ENCODE measurements around the gene PGM2. TPM values are rescaled to one million over a fixed set of nuclear protein-coding genes. Genes with fewer than 3 reads are reported as not detected.

The PGM2 gene
- total RNA-seq, 2 donors from 2014 or later, result 21.5 to 25.1 TPM

DNA sequence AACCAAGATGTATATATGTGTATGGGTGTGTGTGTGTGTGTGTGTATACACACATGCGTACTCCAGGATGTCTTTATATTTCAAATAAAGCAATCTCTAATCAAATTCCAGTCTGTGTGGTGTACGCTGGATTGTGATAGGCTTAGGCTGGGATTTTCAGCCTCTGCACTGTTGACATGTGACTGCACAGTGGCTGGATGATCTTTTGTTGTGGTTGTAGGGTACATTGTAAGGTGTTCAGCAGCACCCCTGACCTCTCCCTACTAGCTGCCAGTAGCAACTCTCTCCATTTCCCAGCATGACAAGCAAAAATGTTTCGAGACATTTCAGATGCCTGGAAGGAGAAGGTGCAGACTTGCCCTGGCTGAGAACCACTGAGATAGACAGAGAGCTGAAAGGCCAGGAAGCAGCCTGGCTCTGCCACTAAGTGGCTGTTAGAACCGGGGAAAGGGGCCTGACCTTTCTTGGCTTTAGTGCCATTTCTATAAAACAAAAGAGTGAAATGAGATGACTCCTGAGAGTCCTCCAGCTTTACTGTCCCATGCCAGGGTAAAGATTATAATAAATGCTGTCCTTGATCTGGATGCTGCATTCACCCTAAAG is 10.5 kb downstream of the PGM2 start:
- peaks cover 49% of the 10 kb centered on the region for H3K36me3 ChIP-seq (ENCODE audit: control insufficient read depth, insufficient read depth, low read length)
- WGBS, 2 experiments (ENCODE audit: insufficient coverage in 1 of 2, insufficient read length in 1 of 2), result 98 to 100% methylated on average over 2 to 4 of the region's 4 CpGs
- TF ChIP-seq, protein P1, sequence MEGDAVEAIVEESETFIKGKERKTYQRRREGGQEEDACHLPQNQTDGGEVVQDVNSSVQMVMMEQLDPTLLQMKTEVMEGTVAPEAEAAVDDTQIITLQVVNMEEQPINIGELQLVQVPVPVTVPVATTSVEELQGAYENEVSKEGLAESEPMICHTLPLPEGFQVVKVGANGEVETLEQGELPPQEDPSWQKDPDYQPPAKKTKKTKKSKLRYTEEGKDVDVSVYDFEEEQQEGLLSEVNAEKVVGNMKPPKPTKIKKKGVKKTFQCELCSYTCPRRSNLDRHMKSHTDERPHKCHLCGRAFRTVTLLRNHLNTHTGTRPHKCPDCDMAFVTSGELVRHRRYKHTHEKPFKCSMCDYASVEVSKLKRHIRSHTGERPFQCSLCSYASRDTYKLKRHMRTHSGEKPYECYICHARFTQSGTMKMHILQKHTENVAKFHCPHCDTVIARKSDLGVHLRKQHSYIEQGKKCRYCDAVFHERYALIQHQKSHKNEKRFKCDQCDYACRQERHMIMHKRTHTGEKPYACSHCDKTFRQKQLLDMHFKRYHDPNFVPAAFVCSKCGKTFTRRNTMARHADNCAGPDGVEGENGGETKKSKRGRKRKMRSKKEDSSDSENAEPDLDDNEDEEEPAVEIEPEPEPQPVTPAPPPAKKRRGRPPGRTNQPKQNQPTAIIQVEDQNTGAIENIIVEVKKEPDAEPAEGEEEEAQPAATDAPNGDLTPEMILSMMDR (conservative IDR thresholded peaks at IDR 0.05), result no peak
- Mint-ChIP-seq H3K9me3 (no peaks in the 10 kb centered on the region), H3K4me1 (no peaks in the 10 kb centered on the region), H3K27ac (no peak overlapping the region), H3K4me3 (no peak overlapping the region), H3K36me3 (ENCODE audit: low read depth) (peaks cover 37% of the 10 kb centered on the region), H3K27me3 (ENCODE audit: insufficient read depth) (no peaks in the 10 kb centered on the region)
- no peak overlapping the region for H3K4me3 ChIP-seq (ENCODE audit: low read length)
- H3K9me3 ChIP-seq (ENCODE audit: control insufficient read depth, low read length), result no peaks in the 10 kb centered on the region
- no peak overlapping the region for H3K27ac ChIP-seq (ENCODE audit: low read depth, low read length)
- H3K9ac ChIP-seq (ENCODE audit: extremely low read depth, low read length, poor library complexity, severe bottlenecking), result no peak overlapping the region
- no peaks in the 10 kb centered on the region for H3K4me1 ChIP-seq (ENCODE audit: control insufficient read depth, insufficient read depth, low read length)
- H3K27me3 ChIP-seq (ENCODE audit: control insufficient read depth, insufficient read depth, low read length, poor library complexity, severe bottlenecking), result no peaks in the 10 kb centered on the region
- DNase-seq, result no peak

DNA sequence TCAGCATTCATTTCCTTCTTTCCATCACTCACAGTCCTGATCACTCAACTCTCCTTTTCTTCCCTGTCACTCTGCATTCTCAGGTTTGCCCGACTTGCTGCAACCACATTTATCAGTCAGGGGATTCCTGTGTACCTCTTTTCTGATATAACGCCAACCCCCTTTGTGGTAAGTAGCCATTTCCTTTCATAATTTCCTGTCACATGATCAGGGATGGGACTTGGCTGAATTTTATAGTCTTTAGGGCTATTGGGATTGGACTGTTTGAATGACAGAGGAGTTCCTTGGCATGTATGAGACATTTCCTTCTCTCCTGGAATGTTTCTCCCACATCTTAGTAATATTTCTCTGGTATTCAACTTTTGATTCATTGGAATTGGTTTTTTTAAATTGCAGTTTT is 11.0 kb downstream of the PGM2 start:
- no peak for DNase-seq
- Histone ChIP-seq H3K4me3 (ENCODE audit: low read length) (no peak overlapping the region), H3K27me3 (ENCODE audit: control insufficient read depth, insufficient read depth, low read length, poor library complexity, severe bottlenecking) (no peaks in the 10 kb centered on the region), H3K9ac (ENCODE audit: extremely low read depth, low read length, poor library complexity, severe bottlenecking) (no peak overlapping the region), H3K27ac (ENCODE audit: low read depth, low read length) (no peak overlapping the region), H3K36me3 (ENCODE audit: control insufficient read depth, insufficient read depth, low read length) (peaks cover 48% of the 10 kb centered on the region), H3K4me1 (ENCODE audit: control insufficient read depth, insufficient read depth, low read length) (no peaks in the 10 kb centered on the region), H3K9me3 (ENCODE audit: control insufficient read depth, low read length) (no peaks in the 10 kb centered on the region)
- no peak overlapping the region for H3K4me3 Mint-ChIP-seq
- H3K9me3 Mint-ChIP-seq, result no peaks in the 10 kb centered on the region
- H3K4me1 Mint-ChIP-seq, result no peaks in the 10 kb centered on the region
- no peaks in the 10 kb centered on the region for H3K27me3 Mint-ChIP-seq (ENCODE audit: insufficient read depth)
- WGBS, 2 experiments (ENCODE audit: insufficient coverage in 1 of 2, insufficient read length in 1 of 2), result 99 to 100% methylated on average over 1 to 2 of the region's 2 CpGs
- no peak overlapping the region for H3K27ac Mint-ChIP-seq
- peaks cover 36% of the 10 kb centered on the region for H3K36me3 Mint-ChIP-seq (ENCODE audit: low read depth)
- TF ChIP-seq, protein P1 (conservative IDR thresholded peaks at IDR 0.05), result no peak

GRCh38 chr4:37839426-37839825 is 12.9 kb downstream of the PGM2 start:
- DNase-seq, result no peak
- TF ChIP-seq, protein P1 (conservative IDR thresholded peaks at IDR 0.05), result no peak
- Histone ChIP-seq H3K4me3 (ENCODE audit: low read length) (no peak overlapping the region), H3K9ac (ENCODE audit: extremely low read depth, low read length, poor library complexity, severe bottlenecking) (no peak overlapping the region), H3K9me3 (ENCODE audit: control insufficient read depth, low read length) (no peaks in the 10 kb centered on the region), H3K4me1 (ENCODE audit: control insufficient read depth, insufficient read depth, low read length) (no peaks in the 10 kb centered on the region), H3K36me3 (ENCODE audit: control insufficient read depth, insufficient read depth, low read length) (peaks cover 46% of the 10 kb centered on the region), H3K27me3 (ENCODE audit: control insufficient read depth, insufficient read depth, low read length, poor library complexity, severe bottlenecking) (no peaks in the 10 kb centered on the region), H3K27ac (ENCODE audit: low read depth, low read length) (no peak overlapping the region)
- no peaks in the 10 kb centered on the region for H3K4me1 Mint-ChIP-seq
- H3K27me3 Mint-ChIP-seq (ENCODE audit: insufficient read depth), result no peaks in the 10 kb centered on the region
- no peak overlapping the region for H3K4me3 Mint-ChIP-seq
- H3K27ac Mint-ChIP-seq, result no peak overlapping the region
- no peaks in the 10 kb centered on the region for H3K9me3 Mint-ChIP-seq
- WGBS, 2 experiments (ENCODE audit: insufficient coverage in 1 of 2, insufficient read length in 1 of 2), result 60 to 90% methylated on average over 1 to 2 of the region's 2 CpGs
- H3K36me3 Mint-ChIP-seq (ENCODE audit: low read depth), result peaks cover 30% of the 10 kb centered on the region
